HG03565 (cell line): ENCODE measurements around the gene SPINT2.
"Not testable (repeated sequence)": the region's sequence is repeated elsewhere in the genome, so short reads cannot be mapped to it uniquely, and the experiment has no call there.

Experiments
- ATAC-seq: cut with Tn5 transposase; IDR thresholded peaks from one replicate; pipeline ENCODE4 v1.9.1; 2021; ENCODE audit warnings: mild to moderate bottlenecking, moderate library complexity; ENCODE audit not compliant: unreplicated experiment

SPINT2 gene

GRCh38 chr19:38234615-38235014 is 29.8 kb upstream of the SPINT2 start:
- ATAC-seq = no peak

- ATAC-seq = no peak
Observed at GRCh38 chr19:38239816-38240215, 24.6 kb upstream of the SPINT2 start.

- no peak for ATAC-seq
Observed at GRCh38 chr19:38243279-38243673, 21.1 kb upstream of the SPINT2 start.

- ATAC-seq = no peak
Observed at GRCh38 chr19:38245826-38246498, 18.4 kb upstream of the SPINT2 start.

- no peak for ATAC-seq
Observed at GRCh38 chr19:38247126-38247525, 17.2 kb upstream of the SPINT2 start.

- ATAC-seq = no peak
Observed at GRCh38 chr19:38247734-38248268, 16.6 kb upstream of the SPINT2 start.

- ATAC-seq = no peak
Observed at GRCh38 chr19:38248421-38248820, 16.0 kb upstream of the SPINT2 start.

GRCh38 chr19:38250428-38250820 is 13.9 kb upstream of the SPINT2 start:
- ATAC-seq = no peak

- ATAC-seq = no peak
Observed at GRCh38 chr19:38250821-38251563, 13.4 kb upstream of the SPINT2 start.

- no peak for ATAC-seq
Observed at GRCh38 chr19:38251564-38252051, 12.8 kb upstream of the SPINT2 start.

- no peak for ATAC-seq
Observed at GRCh38 chr19:38252385-38252784, 12.0 kb upstream of the SPINT2 start.

- ATAC-seq = no peak
Observed at GRCh38 chr19:38252941-38253691, 11.3 kb upstream of the SPINT2 start.

GRCh38 chr19:38253788-38254187 is 10.6 kb upstream of the SPINT2 start:
- ATAC-seq = no peak

GRCh38 chr19:38255383-38256014 is 8.9 kb upstream of the SPINT2 start:
- ATAC-seq = no peak

GRCh38 chr19:38261942-38262341 is 2.4 kb upstream of the SPINT2 start:
- not testable (repeated sequence) for ATAC-seq

- no peak for ATAC-seq
Observed at GRCh38 chr19:38262585-38263268, 1.6 kb upstream of the SPINT2 start.

- ATAC-seq = no peak
Observed at GRCh38 chr19:38263689-38264485, 486 bp upstream of the SPINT2 start.

GRCh38 chr19:38265213-38265861 is 964 bp downstream of the SPINT2 start:
- no peak for ATAC-seq

- no peak for ATAC-seq
Observed at GRCh38 chr19:38265921-38266429, 1.6 kb downstream of the SPINT2 start.
